ENCODE measurements around the gene BTN2A1.

BTN2A1 gene

DNA sequence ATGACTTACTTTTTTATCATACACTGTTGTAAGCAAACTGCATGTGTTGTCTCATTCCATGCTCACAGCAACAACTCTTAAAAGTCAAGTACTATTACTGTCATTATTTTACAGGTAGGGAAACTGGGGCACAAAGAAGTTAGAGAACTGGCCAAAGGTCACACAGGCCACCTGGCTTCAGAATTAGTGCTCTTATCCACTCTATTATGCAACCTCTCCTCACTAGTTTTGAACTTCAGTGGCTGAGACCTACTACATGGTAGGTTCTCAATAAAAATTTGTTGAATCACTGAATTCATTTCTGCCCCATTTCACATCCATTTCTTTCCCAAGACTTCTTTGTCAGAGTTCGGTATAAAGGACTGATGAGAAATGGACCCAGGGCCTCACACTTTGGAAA lies 19.8 kb upstream of the BTN2A1 start:
- Histone ChIP-seq H3K9ac (ENCODE audit: insufficient read length) (no peak overlapping the region), H3K4me3 (no peak overlapping the region), H3K36me3 (ENCODE audit: insufficient read depth, low read length) (no peaks in the 10 kb centered on the region), H3K9me3 (ENCODE audit: low read depth, low read length) (no peaks in the 10 kb centered on the region), H3K27ac (no peak overlapping the region)
- TF ChIP-seq EZH2 (IDR thresholded peaks at IDR 0.05) (no peak), POLR2AphosphoS5 (IDR thresholded peaks at IDR 0.05; ENCODE audit: borderline replicate concordance, low read depth, low read length) (no peak), FOXP2 (optimal IDR thresholded peaks at IDR 0.05; ENCODE audit: control extremely low read depth, extremely low read length, insufficient read depth) (no peak)
- no peak for DNase-seq (ENCODE audit: low read depth, low spot score)

DNA sequence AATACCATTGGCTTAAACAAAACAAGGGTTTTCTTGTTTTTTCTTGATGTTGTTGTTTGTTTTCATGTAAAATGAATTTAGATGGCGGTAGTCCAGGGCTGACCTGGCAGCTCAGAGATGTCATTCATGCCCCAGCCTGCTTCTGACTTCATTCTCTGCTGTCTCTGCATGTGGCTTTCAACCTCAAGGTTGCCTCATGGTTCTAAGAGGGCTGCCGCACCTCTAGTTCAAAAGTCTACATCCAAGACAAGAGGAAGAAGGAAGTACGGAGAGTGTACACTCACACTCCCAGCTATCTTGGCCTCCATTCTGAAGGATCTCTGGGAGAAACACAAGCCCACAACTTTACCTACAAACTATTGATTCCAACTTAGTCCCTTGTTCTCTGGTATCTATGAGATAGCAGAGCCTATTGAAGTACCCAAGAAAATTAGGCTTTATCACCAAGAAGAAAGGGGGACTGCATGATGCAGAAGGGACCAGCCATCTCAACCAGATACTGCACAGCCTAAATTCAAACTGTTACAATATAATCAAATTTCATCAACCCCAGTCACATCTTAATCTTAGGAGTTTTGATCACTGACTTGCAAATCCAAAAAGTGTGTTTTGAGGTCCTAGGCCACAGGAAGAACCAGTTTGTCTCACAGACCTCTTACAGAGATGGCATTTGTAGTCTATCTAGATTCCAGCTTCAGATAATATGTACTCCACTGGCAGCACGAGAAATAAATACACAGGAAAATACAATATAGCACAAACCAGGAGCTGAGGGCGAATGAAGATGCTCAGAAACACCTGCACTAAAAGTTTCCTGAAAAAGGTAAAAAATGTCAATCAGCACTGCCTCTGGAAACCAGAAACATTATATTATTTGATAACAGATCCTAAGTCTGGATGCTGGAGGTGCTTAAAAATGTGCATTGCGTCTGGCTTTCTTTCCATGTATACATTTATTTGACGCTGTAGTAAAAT lies 18.3 kb upstream of the BTN2A1 start:
- Histone ChIP-seq H3K27ac (peak overlapping the region; percentile 83; the same call in 1 of the 2 replicates), H3K9ac (ENCODE audit: insufficient read length) (peak overlapping the region; percentile 80), H3K36me3 (ENCODE audit: insufficient read depth, low read length) (no peaks in the 10 kb centered on the region), H3K9me3 (ENCODE audit: low read depth, low read length) (no peaks in the 10 kb centered on the region), H3K4me3 (peak overlapping the region; percentile 81)
- DNase-seq (ENCODE audit: low read depth, low spot score): no peak
- TF ChIP-seq POLR2AphosphoS5 (IDR thresholded peaks at IDR 0.05; ENCODE audit: borderline replicate concordance, low read depth, low read length) (no peak), FOXP2 (optimal IDR thresholded peaks at IDR 0.05; ENCODE audit: control extremely low read depth, extremely low read length, insufficient read depth) (no peak), EZH2 (IDR thresholded peaks at IDR 0.05) (no peak)

DNA sequence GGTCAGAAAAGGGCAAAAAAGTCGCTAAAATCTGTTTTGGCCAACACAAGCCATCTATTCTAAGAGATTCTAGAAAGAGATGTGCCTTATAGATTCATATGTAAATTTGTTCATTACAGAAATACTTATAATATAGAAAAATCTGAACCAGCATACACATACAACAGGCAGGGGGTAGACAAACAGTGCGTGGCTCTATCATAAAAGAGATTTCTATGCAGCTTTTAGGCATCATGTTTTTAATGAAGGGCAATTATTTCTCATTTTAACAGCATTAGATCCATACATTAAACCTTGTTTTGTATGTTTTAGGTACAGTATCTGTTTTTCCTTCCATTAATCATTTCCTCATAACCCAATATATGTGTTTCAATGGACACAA lies 16.8 kb upstream of the BTN2A1 start:
- Histone ChIP-seq H3K9ac (ENCODE audit: insufficient read length) (peak overlapping the region; percentile 80), H3K27ac (peak overlapping the region; percentile 83; the same call in 1 of the 2 replicates), H3K9me3 (ENCODE audit: low read depth, low read length) (no peaks in the 10 kb centered on the region), H3K4me3 (peak overlapping the region; percentile 81), H3K36me3 (ENCODE audit: insufficient read depth, low read length) (no peaks in the 10 kb centered on the region)
- no peak for DNase-seq (ENCODE audit: low read depth, low spot score)
- TF ChIP-seq FOXP2 (optimal IDR thresholded peaks at IDR 0.05; ENCODE audit: control extremely low read depth, extremely low read length, insufficient read depth) (no peak), EZH2 (IDR thresholded peaks at IDR 0.05) (no peak), POLR2AphosphoS5 (IDR thresholded peaks at IDR 0.05; ENCODE audit: borderline replicate concordance, low read depth, low read length) (no peak)

DNA sequence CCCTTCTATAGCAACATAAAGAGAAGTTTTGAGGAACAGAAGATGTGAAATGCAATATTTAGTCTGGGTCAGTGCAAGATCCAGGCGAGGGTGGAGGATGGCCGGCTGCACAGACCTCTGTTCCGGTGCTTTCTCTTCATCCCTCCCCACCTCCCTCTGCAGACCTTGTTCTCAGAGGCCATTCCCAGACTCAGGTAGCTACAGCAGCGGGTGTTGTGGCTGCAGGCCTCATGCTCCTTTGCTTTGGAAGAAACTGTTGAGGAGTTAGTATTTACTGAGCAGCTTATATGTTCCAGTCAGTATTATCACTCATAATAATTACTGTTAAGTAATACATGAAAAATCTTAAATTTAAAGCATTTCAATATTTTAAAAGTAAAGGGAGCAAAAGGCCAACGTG lies 15.8 kb upstream of the BTN2A1 start:
- no peak for DNase-seq (ENCODE audit: low read depth, low spot score)
- Histone ChIP-seq H3K36me3 (ENCODE audit: insufficient read depth, low read length) (no peaks in the 10 kb centered on the region), H3K27ac (no peak overlapping the region), H3K9ac (ENCODE audit: insufficient read length) (peak overlapping the region; percentile 80), H3K4me3 (0 out of 2 replicates have a peak overlapping the region, but pooled peaks have one; percentile 81), H3K9me3 (ENCODE audit: low read depth, low read length) (no peaks in the 10 kb centered on the region)
- TF ChIP-seq EZH2 (IDR thresholded peaks at IDR 0.05): no peak
- TF ChIP-seq POLR2AphosphoS5 (IDR thresholded peaks at IDR 0.05; ENCODE audit: borderline replicate concordance, low read depth, low read length): no peak
- no peak for TF ChIP-seq FOXP2 (optimal IDR thresholded peaks at IDR 0.05; ENCODE audit: control extremely low read depth, extremely low read length, insufficient read depth)

DNA sequence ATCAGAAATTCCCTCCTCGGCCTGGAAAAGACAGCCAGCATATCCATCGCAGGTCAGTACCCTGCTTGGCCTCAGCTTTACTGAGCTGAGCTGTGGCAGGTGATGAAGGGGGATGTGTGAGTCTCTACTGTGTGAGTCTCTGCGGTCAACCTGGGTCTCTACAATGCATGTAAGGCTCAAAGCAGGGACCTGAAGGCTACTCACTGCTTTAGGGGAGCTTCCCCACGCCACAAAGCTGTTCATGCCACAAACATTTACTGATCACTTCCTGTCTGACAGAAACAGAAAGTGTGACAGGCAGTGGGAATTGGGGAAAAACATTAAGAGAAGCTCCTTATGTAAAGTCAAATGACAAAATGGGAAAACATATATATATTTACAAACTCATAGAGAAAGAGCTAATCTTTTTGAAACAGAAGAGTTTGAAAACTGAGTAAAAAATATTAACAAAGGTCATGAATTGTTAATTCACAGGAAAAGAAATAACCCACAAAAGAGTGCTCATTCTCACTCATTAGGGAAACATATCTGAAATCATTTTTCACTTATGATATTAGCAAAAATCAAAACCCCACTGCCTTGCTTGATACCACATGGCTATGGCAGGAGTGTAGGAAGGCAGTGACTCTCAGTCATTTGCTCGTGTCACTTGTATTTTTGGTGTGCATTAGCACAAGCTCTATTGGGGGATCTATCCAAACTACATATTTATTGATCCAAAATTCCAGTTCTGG lies 11.7 kb upstream of the BTN2A1 start:
- Histone ChIP-seq H3K9me3 (ENCODE audit: low read depth, low read length) (no peaks in the 10 kb centered on the region), H3K36me3 (ENCODE audit: insufficient read depth, low read length) (no peaks in the 10 kb centered on the region), H3K27ac (no peak overlapping the region), H3K4me3 (no peak overlapping the region), H3K9ac (ENCODE audit: insufficient read length) (no peak overlapping the region)
- DNase-seq (ENCODE audit: low read depth, low spot score): no peak
- no peak for TF ChIP-seq EZH2 (IDR thresholded peaks at IDR 0.05)

DNA sequence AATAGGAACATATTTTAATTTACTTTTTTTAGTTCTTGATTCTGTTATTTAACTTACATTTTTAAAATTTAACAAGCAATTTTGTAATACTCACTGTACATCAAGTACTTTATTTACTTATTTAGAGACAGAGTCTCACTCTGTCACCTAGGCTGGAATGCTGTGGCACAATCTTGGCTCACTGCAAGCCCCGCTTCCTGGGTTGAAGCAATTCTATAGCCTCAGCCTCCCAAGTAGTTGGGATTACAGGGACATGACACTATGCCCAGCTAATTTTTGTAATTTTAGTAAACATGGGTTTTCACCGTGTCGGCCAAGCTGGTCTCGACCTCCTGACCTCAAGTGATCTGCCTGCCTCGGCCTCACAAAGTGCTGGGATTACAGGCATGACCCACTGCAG lies 10.5 kb upstream of the BTN2A1 start:
- TF ChIP-seq FOXP2 (optimal IDR thresholded peaks at IDR 0.05; ENCODE audit: control extremely low read depth, extremely low read length, insufficient read depth) (no peak), POLR2AphosphoS5 (IDR thresholded peaks at IDR 0.05; ENCODE audit: borderline replicate concordance, low read depth, low read length) (no peak), EZH2 (IDR thresholded peaks at IDR 0.05) (no peak)
- H3K9me3 ChIP-seq (ENCODE audit: low read depth, low read length): no peaks in the 10 kb centered on the region
- H3K27ac ChIP-seq: no peak overlapping the region
- DNase-seq (ENCODE audit: low read depth, low spot score): no peak
- H3K9ac ChIP-seq (ENCODE audit: insufficient read length): no peak overlapping the region
- no peak overlapping the region for H3K4me3 ChIP-seq
- H3K36me3 ChIP-seq (ENCODE audit: insufficient read depth, low read length): no peaks in the 10 kb centered on the region

DNA sequence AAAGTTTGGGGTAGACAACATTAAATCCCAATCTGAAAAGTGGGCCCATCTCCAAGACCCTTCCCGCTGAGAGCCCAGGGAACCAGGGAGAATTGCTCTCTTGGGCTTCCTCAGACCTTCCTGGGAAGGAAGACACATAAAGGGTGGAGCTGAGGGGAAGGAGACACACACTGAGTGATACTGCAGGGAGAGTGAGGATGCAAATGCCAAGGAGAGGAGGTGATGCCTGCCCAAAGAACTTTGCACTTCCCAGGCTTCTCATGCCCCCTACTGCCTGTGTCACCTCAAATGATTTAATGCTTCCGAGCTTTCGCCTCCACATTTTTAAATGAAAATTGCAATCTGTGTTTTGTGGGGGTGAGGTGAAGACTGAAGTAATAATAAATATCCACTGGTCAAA lies 7.5 kb upstream of the BTN2A1 start:
- no peaks in the 10 kb centered on the region for H3K36me3 ChIP-seq (ENCODE audit: insufficient read depth, low read length)
- H3K9me3 ChIP-seq (ENCODE audit: low read depth, low read length): no peaks in the 10 kb centered on the region
- H3K9ac ChIP-seq (ENCODE audit: insufficient read length): no peak overlapping the region
- TF ChIP-seq EZH2 (IDR thresholded peaks at IDR 0.05): no peak
- no peak for TF ChIP-seq POLR2AphosphoS5 (IDR thresholded peaks at IDR 0.05; ENCODE audit: borderline replicate concordance, low read depth, low read length)
- TF ChIP-seq FOXP2 (optimal IDR thresholded peaks at IDR 0.05; ENCODE audit: control extremely low read depth, extremely low read length, insufficient read depth): no peak
- no peak for DNase-seq (ENCODE audit: low read depth, low spot score)
- no peak overlapping the region for H3K27ac ChIP-seq
- H3K4me3 ChIP-seq: no peak overlapping the region

DNA sequence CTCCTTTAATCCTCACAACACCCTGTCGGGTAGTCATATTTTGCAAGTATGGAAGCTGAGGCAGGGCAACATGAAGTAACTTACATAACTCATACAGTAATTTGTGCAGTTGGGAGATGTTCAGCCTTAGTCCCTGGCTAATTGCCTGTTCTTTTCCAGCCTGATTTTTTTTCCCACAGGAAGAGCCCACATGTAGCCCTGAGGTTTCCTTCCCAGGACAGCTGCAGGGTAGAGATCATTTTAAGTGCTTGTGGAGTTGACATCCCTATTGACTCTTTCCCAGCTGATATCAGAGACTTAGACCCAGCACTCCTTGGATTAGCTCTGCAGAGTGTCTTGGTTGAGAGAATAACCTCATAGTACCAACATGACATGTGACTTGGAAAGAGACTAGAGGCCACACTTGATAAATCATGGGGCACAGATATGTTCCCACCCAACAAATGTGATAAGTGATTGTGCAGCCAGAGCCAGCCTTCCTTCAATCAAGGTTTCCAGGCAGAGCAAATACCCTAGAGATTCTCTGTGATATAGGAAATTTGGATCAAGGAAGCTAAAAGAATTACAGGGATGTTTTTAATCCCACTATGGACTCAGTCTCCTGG lies 5.0 kb upstream of the BTN2A1 start:
- DNase-seq (ENCODE audit: low read depth, low spot score): no peak
- H3K4me3 ChIP-seq: no peak overlapping the region
- no peak for TF ChIP-seq EZH2 (IDR thresholded peaks at IDR 0.05)
- no peak for TF ChIP-seq POLR2AphosphoS5 (IDR thresholded peaks at IDR 0.05; ENCODE audit: borderline replicate concordance, low read depth, low read length)
- TF ChIP-seq FOXP2 (optimal IDR thresholded peaks at IDR 0.05; ENCODE audit: control extremely low read depth, extremely low read length, insufficient read depth): no peak
- H3K9ac ChIP-seq (ENCODE audit: insufficient read length): no peak overlapping the region
- H3K36me3 ChIP-seq (ENCODE audit: insufficient read depth, low read length): no peaks in the 10 kb centered on the region
- no peak overlapping the region for H3K27ac ChIP-seq
- no peaks in the 10 kb centered on the region for H3K9me3 ChIP-seq (ENCODE audit: low read depth, low read length)
